Measurements from ENCODE around the gene LAPTM5.

DNA sequence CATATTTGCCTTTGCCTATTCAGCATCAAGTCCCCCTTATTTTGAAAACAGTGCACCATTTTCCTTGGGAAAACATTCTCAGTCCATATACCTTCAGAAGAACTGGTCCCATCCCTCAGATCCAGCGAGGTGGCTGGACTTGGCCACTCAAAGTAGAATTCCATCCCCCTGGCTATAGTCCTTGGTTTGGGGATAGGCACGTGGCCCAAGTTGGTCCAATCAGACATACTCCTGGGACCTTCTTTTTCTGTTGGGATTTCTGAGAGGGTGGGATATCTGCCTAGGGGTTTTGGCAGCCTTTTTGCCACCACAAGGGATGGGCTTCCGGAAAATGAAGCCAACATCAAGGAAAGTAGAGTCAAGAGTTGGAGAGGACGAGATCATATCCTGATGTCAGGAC, 23.5 kb downstream of the LAPTM5 start:
- TF ChIP-seq POLR2A (IDR thresholded peaks at IDR 0.05; ENCODE audit: low read depth, low read length) (no peak), POLR2AphosphoS5 (IDR thresholded peaks at IDR 0.05; ENCODE audit: insufficient read depth, low read depth, low read length) (no peak), JUN (IDR thresholded peaks at IDR 0.05; ENCODE audit: borderline replicate concordance, insufficient read depth, insufficient read length, low read depth) (no peak)
- TF ChIP-seq, protein P1, sequence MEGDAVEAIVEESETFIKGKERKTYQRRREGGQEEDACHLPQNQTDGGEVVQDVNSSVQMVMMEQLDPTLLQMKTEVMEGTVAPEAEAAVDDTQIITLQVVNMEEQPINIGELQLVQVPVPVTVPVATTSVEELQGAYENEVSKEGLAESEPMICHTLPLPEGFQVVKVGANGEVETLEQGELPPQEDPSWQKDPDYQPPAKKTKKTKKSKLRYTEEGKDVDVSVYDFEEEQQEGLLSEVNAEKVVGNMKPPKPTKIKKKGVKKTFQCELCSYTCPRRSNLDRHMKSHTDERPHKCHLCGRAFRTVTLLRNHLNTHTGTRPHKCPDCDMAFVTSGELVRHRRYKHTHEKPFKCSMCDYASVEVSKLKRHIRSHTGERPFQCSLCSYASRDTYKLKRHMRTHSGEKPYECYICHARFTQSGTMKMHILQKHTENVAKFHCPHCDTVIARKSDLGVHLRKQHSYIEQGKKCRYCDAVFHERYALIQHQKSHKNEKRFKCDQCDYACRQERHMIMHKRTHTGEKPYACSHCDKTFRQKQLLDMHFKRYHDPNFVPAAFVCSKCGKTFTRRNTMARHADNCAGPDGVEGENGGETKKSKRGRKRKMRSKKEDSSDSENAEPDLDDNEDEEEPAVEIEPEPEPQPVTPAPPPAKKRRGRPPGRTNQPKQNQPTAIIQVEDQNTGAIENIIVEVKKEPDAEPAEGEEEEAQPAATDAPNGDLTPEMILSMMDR (IDR thresholded peaks at IDR 0.05; ENCODE audit: extremely low read depth in 1 of 2, insufficient read depth in 1 of 2, low read depth in 1 of 2, low read length in 2 of 2): no peak
- TF ChIP-seq, protein P2, sequence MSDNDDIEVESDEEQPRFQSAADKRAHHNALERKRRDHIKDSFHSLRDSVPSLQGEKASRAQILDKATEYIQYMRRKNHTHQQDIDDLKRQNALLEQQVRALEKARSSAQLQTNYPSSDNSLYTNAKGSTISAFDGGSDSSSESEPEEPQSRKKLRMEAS (IDR thresholded peaks at IDR 0.05; ENCODE audit: insufficient read depth, insufficient read length): no peak
